Activated naive CD8-positive, alpha-beta T cell treated with anti-CD3 and anti-CD28 coated beads, Interleukin-2, amount 10 ng/mL, durations not matched to agents 7 days and 5 days (primary cell): Measurements from ENCODE around the gene CEACAM16. TPM values are rescaled to one million over a fixed set of nuclear protein-coding genes. Genes with fewer than 3 reads are reported as not detected.

Source experiments
- ATAC-seq: fragments of 150-1000 bp; cut with Tn5 transposase; one replicate; pipeline ENCODE4 v1.10.0; 2021; ENCODE audit warnings: low read depth, moderate library complexity
- POLR2A ChIA-PET: fragments of 350-600 bp; sonication (Branson Sonifier 250); formaldehyde crosslinking; loops from one replicate; lab custom pipeline; 2021; ENCODE audit warnings: antibody characterized with exemption; lab: Charles Lee
- DNase-seq: peaks from one replicate; pipeline ENCODE4 v3.0.0; 2021
- H3K27ac Mint-ChIP-seq: one replicate; pipeline ENCODE4 v1.8.0; 2022; ENCODE audit warnings: mild to moderate bottlenecking, mixed read lengths
- H3K27me3 Mint-ChIP-seq: one replicate; pipeline ENCODE4 v1.8.0; 2022; ENCODE audit warnings: mild to moderate bottlenecking, moderate library complexity, mixed read lengths
- H3K36me3 Mint-ChIP-seq: one replicate; pipeline ENCODE4 v1.8.0; 2021; ENCODE audit warnings: mild to moderate bottlenecking, mixed read lengths
- H3K4me1 Mint-ChIP-seq: one replicate; pipeline ENCODE4 v1.8.0; 2021; ENCODE audit warnings: mixed read lengths
- H3K4me3 Mint-ChIP-seq: one replicate; pipeline ENCODE4 v1.8.0; 2022; ENCODE audit warnings: mild to moderate bottlenecking, moderate library complexity, mixed read lengths
- H3K9me3 Mint-ChIP-seq: one replicate; pipeline ENCODE4 v1.8.0; 2021; ENCODE audit warnings: mixed read lengths
- total RNA-seq, 2 experiments: library from RNA; stranded (reverse); gene quantifications; one replicate each; pipeline ENCODE4 v1.2.3, GENCODE V29; 2021

Gene CEACAM16
- total RNA-seq, 2 experiments from 2014 or later, result not detected

DNA sequence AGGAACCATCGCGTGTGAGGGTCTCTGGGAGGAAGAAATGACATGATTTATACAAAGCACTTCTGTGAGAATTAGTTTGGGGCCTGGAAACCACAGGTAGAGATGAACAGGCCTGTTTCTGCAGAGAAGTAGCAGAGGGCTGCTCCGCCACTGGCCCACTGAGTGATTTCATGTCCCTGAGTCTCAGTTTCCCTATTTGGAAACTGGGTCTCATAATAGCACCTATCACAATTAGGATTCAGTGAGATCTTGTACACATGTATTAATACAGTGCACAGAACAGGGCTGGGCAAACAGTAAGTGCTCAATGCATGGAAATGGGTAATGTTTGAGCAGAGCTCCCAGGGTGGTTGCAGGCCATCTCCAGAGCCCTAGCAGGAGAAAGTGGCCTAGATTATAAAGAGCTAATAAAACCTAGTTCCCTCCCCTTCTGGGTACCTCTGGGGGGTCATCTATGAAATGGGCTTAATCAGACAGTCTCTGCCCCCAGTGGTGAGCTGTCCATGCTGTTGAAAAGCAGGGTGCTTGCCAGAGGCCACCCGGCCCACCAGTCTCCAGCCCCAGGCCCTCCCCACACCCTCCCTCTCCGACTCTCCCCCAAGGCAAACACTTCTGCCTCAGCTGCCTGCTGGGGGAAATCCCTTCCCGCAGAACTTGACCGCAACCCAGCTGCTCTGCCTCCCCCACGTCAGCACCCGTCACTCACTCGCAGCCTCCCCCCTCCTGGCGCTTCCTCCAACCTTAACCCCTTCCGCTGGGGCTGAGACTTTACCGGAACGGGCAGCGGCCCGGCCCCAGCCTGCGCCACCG, 54.1 kb downstream of the CEACAM16 start:
- peak overlapping the region; percentile 88 for H3K4me3 Mint-ChIP-seq
- no peaks in the 10 kb centered on the region for H3K27me3 Mint-ChIP-seq
- H3K36me3 Mint-ChIP-seq, result peaks cover 41% of the 10 kb centered on the region
- peak overlapping the region; percentile 97 for H3K27ac Mint-ChIP-seq
- H3K9me3 Mint-ChIP-seq, result no peaks in the 10 kb centered on the region
- peaks cover 58% of the 10 kb centered on the region for H3K4me1 Mint-ChIP-seq
- peak; percentile 79 for ATAC-seq
- peak; percentile 92 for DNase-seq
- POLR2A ChIA-PET, result interaction anchor here (0.7 to 2.8 kb wide), 6 partner anchors 9 to 62 kb away, joined by 3 to 27 read pairs (median 4); no protein-coding TSS in a partner anchor

DNA sequence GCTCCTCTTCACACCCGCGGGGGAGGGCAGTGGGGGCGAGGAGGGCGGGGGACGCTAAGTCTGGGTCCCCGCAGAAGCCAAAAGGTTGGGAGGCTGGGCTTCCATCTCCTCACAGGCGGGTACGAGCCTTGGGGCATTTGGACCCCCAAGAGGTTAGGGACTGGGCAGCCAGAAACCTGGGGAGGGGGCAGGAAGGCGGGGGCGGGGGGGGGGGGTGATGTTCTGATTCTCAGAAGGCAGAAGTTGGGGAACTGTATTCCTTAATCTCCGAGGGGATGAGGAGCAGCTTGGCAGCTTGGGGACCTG, 54.6 kb downstream of the CEACAM16 start:
- peak overlapping the region; percentile 88 for H3K4me3 Mint-ChIP-seq
- H3K4me1 Mint-ChIP-seq, result peaks cover 58% of the 10 kb centered on the region
- H3K9me3 Mint-ChIP-seq, result no peaks in the 10 kb centered on the region
- peak overlapping the region; percentile 97 for H3K27ac Mint-ChIP-seq
- DNase-seq (no peak), ATAC-seq (no peak)
- H3K27me3 Mint-ChIP-seq, result no peaks in the 10 kb centered on the region
- peaks cover 46% of the 10 kb centered on the region for H3K36me3 Mint-ChIP-seq
- POLR2A ChIA-PET, result interaction anchor here (0.7 to 2.8 kb wide), 9 partner anchors 8 to 73 kb away, joined by 3 to 27 read pairs (median 4); no protein-coding TSS in a partner anchor

DNA sequence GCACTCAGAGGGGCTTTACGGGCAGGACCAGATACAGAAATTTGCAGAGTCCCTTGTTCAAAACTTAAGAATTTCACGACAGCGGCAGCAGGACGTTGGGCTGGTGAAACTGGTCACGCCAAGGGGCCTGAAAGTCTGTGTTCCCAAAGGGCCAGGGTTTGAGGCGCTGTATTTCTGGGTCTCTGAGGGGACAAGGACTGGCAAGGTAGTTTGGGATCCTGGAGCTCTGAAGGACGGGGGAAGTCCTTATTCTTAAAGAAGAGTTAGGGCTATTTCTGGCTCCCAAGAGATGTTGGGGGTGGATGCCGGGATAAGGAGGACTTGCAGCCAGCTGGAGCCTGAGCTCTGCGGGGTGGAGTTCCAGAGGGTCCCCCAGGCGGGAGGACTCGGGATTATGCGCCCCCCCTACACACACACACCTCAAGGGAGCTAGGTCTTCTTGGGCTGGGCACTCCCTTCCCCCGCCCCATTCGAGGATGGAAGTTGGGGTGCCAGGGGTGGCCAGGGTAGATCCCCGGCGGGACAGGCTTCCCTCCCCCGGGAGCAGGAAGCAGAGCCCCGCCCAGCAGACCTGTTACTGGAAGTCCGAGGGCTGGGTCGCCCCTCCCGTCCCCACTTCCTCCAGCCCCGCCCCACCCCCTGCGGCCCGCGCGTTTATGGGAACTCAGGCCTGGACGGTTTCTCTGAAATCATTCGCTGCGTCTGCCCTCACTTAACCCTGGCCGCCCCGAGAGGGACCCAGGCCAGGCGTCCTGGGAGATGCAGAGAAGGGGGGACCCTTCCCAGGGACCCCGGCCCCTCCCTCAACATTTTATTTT, 55.2 kb downstream of the CEACAM16 start:
- peak overlapping the region; percentile 88 for H3K4me3 Mint-ChIP-seq
- H3K36me3 Mint-ChIP-seq, result peaks cover 48% of the 10 kb centered on the region
- DNase-seq, result peak; percentile 78
- H3K9me3 Mint-ChIP-seq, result no peaks in the 10 kb centered on the region
- peaks cover 59% of the 10 kb centered on the region for H3K4me1 Mint-ChIP-seq
- no peaks in the 10 kb centered on the region for H3K27me3 Mint-ChIP-seq
- POLR2A ChIA-PET, result interaction anchor here (0.8 to 2.8 kb wide), 10 partner anchors 8 to 248 kb away, joined by 3 to 27 read pairs (median 4); no protein-coding TSS in a partner anchor
- peak overlapping the region; percentile 97 for H3K27ac Mint-ChIP-seq
- peak; percentile 32 for ATAC-seq

DNA sequence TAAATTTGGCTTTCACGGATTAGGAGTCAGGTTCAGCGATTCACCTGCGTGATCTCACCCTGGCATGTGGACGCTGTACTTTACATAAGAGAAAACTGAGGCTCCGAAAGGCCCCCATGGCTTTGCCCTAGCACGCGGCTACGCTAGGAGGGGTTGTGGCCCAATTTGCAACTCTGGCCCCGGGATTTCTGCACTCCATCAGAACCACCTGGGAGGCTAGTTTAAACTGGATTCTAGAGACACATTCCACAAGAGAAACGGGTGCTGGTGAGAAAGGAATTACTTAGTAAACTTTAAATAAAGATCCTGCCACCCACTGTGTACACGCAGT, 55.8 kb downstream of the CEACAM16 start:
- H3K4me1 Mint-ChIP-seq, result peaks cover 56% of the 10 kb centered on the region
- DNase-seq (no peak), ATAC-seq (no peak)
- H3K27ac Mint-ChIP-seq, result peak overlapping the region; percentile 97
- peak overlapping the region; percentile 88 for H3K4me3 Mint-ChIP-seq
- no peaks in the 10 kb centered on the region for H3K27me3 Mint-ChIP-seq
- peaks cover under 1% of the 10 kb centered on the region for H3K9me3 Mint-ChIP-seq
- H3K36me3 Mint-ChIP-seq, result peaks cover 47% of the 10 kb centered on the region
- POLR2A ChIA-PET, result interaction anchor here (0.8 to 2.8 kb wide), 6 partner anchors 8 to 247 kb away, joined by 3 to 27 read pairs (median 5); no protein-coding TSS in a partner anchor

DNA sequence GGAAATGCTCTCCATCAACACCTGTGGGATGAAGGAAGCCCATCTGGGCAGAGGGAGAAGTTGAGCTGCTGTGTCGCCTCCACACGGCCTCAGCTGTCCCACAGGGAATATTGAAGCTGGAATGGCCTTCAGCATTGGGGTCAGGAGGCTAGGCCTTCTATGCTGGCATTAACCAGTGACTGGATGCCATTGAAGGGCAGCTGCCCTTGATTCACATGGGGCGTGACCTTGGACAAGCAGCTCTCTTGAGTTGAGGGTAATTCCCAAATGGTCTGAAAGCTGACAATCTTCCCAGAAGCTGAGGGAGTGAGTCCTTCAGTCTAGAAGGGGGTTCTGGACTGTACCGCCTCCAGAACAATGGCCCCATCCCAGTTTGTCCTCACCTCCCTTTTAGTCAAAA, 56.3 kb downstream of the CEACAM16 start:
- ATAC-seq, result no peak
- H3K36me3 Mint-ChIP-seq, result peaks cover 50% of the 10 kb centered on the region
- POLR2A ChIA-PET, result interaction anchor here (0.8 to 1.8 kb wide), 5 partner anchors 10 to 247 kb away, joined by 3 to 6 read pairs (median 4); no protein-coding TSS in a partner anchor
- H3K9me3 Mint-ChIP-seq, result peaks cover 3% of the 10 kb centered on the region
- DNase-seq, result no peak
- H3K27ac Mint-ChIP-seq, result peak overlapping the region; percentile 97
- H3K27me3 Mint-ChIP-seq, result no peaks in the 10 kb centered on the region
- H3K4me1 Mint-ChIP-seq, result peaks cover 58% of the 10 kb centered on the region
- peak overlapping the region; percentile 88 for H3K4me3 Mint-ChIP-seq

DNA sequence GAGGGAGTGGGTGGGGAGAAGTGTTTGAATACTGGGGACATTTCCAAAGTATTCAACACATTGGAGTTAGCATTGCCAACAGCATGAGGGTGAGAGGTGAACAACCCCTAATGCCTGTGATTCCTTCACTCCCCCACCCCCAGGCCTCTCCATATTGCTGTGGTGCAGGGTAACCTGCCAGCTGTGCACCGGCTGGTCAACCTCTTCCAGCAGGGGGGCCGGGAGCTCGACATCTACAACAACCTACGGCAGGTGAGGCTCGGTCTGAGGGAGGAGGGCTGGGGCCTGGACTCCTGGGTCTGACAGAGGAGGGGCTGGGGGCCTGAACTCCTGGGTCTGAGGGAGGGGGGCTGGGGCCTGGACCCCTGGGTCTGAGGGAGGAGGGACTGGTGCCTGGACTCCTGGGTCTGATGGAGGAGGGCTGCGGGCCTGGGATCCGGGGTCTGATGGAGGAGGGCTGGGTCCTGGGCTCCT, 57.2 kb downstream of the CEACAM16 start:
- Mint-ChIP-seq H3K27ac (peak overlapping the region; percentile 61), H3K27me3 (no peaks in the 10 kb centered on the region), H3K4me3 (no peak overlapping the region), H3K9me3 (peaks cover 3% of the 10 kb centered on the region), H3K4me1 (peaks cover 59% of the 10 kb centered on the region), H3K36me3 (peaks cover 54% of the 10 kb centered on the region)
- DNase-seq (no peak), ATAC-seq (no peak)
- POLR2A ChIA-PET, result interaction anchor here (1.1 to 1.3 kb wide), 2 partner anchors 9 to 15 kb away, joined by 4 to 6 read pairs; no protein-coding TSS in a partner anchor

DNA sequence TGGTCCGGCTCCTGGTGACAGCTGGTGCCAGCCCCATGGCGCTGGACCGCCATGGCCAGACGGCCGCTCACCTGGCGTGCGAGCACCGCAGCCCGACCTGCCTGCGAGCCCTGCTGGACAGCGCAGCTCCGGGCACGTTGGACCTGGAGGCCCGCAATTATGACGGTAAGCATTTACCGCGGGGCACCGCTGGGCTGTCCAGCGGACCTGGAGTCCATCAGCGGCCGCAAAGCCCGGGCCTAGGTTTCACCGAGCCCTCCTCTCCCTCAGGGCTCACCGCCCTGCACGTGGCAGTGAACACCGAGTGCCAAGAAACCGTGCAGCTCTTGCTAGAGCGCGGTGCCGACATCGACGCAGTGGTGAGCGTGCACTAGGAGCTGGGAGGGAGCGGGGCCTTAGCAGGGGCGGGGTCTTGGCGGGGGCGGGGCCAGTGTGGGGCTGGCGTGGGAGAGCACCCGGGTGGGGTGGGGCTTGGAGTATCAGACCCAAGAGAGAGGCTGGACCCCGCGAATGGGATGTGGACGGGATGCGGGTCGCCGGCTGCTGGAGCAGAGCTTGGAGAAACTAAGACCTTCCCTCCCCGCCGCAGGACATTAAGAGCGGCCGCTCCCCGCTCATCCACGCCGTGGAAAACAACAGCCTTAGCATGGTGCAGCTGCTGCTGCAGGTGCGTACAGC, 58.2 kb downstream of the CEACAM16 start:
- peaks cover 47% of the 10 kb centered on the region for H3K36me3 Mint-ChIP-seq
- DNase-seq (no peak), ATAC-seq (no peak)
- H3K27me3 Mint-ChIP-seq, result no peaks in the 10 kb centered on the region
- POLR2A ChIA-PET, result interaction anchor here (1.2 kb wide), 1 partner anchor 14 kb away, joined by 3 read pairs; no protein-coding TSS in a partner anchor
- H3K9me3 Mint-ChIP-seq, result peaks cover 3% of the 10 kb centered on the region
- no peak overlapping the region for H3K27ac Mint-ChIP-seq
- no peak overlapping the region for H3K4me3 Mint-ChIP-seq
- H3K4me1 Mint-ChIP-seq, result peaks cover 51% of the 10 kb centered on the region

DNA sequence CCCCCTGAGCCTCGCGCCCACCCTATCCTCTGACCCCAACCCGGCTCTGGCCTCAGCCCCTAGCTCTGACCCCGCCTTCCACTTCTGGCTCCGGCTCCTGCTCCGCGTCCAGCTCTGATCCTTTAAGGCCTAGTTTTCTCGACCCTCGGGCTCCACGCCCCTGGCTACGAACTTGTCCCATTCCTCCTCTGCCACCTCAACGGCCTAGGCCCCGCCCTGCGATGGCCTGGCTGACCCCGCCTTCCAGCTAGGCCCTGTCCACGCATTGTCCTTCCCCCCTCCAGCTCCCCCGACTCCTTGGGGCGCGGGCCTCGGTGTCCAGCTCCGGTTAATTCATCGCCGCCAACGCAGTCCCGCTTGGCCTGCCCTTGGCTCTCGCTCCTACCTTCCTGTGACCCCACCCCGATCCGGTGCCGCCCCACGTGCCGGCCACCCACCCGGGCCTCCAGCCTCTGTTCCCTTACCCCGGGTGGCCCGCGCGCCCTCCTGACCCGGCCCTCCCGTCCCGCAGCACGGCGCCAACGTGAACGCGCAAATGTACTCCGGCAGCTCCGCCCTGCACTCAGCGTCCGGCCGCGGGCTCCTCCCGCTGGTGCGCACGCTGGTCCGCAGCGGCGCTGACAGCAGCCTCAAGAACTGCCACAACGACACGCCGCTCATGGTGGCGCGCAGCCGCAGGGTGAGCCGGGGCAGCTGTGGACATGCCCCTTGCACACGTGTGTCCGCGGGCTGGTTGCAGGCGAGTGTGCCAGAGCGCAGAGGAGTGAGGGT, 59.0 kb downstream of the CEACAM16 start:
- H3K4me1 Mint-ChIP-seq, result peaks cover 47% of the 10 kb centered on the region
- peaks cover 3% of the 10 kb centered on the region for H3K9me3 Mint-ChIP-seq
- DNase-seq (no peak), ATAC-seq (no peak)
- no peak overlapping the region for H3K4me3 Mint-ChIP-seq
- H3K27me3 Mint-ChIP-seq, result no peaks in the 10 kb centered on the region
- POLR2A ChIA-PET, result interaction anchor here (1.2 kb wide), 1 partner anchor 13 kb away, joined by 3 read pairs; no protein-coding TSS in a partner anchor
- peaks cover 42% of the 10 kb centered on the region for H3K36me3 Mint-ChIP-seq
- H3K27ac Mint-ChIP-seq, result peak overlapping the region; percentile 30

DNA sequence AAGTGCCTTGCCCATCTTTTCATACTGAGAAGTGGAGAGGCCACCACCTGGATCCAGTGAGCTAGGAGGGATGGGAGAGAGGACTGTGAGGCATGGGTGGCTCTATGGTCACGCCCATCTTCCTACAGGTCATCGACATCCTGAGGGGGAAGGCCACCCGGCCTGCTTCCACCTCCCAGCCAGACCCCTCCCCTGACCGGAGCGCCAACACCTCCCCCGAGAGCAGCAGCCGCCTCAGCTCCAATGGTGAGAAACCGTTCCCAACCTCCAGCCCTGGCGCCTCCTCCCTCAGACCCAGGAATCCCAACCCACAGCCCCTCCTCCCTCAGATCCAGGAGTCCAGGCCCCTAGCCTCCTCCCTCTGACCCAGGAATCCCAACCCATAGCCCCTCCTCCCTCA, 59.6 kb downstream of the CEACAM16 start:
- ATAC-seq (no peak), DNase-seq (no peak)
- peaks cover 3% of the 10 kb centered on the region for H3K9me3 Mint-ChIP-seq
- POLR2A ChIA-PET, result no interaction called here
- no peak overlapping the region for H3K4me3 Mint-ChIP-seq
- H3K27me3 Mint-ChIP-seq, result no peaks in the 10 kb centered on the region
- H3K27ac Mint-ChIP-seq, result peak overlapping the region; percentile 30
- H3K4me1 Mint-ChIP-seq, result peaks cover 44% of the 10 kb centered on the region
- peaks cover 42% of the 10 kb centered on the region for H3K36me3 Mint-ChIP-seq

DNA sequence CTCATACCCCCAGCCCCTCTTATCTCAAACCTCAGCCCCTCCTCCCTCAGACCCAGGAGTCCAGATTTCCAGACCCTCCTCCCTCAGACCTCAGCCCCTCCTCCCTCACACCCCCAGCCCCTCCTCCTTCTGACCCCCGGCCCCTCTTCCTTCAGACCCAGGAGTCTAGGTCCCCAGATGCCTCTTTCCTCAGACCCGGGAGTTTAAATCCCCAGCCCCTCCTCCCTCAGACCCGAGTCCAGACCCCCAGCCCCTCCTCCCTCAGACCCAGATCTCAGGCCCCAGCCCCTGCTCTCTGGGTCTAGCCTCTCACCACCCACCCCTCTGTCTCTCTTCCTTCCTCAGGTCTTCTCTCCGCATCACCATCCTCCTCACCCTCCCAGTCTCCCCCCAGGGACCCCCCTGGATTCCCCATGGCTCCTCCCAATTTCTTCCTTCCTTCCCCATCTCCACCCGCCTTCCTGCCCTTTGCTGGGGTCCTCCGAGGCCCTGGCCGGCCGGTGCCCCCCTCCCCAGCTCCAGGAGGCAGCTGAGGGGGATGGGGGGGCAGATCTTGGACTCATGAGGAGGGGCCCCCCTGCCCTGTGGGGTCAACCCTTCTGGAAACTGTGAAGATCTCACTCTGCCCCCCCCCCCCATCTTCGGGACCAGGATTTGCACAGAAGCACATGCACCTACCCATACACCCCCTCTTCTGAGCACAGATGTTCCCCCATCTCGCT, 60.3 kb downstream of the CEACAM16 start:
- Mint-ChIP-seq H3K36me3 (peaks cover 44% of the 10 kb centered on the region), H3K4me3 (no peak overlapping the region), H3K9me3 (peaks cover 3% of the 10 kb centered on the region), H3K27ac (no peak overlapping the region), H3K27me3 (no peaks in the 10 kb centered on the region), H3K4me1 (peaks cover 45% of the 10 kb centered on the region)
- ATAC-seq (no peak), DNase-seq (no peak)
- POLR2A ChIA-PET, result interaction anchor here (0.6 kb wide), 1 partner anchor 407 kb away, joined by 4 read pairs; no protein-coding TSS in a partner anchor
